WERI-Rb-1 (cell line): ENCODE measurements around the gene GPBAR1.
"Not testable (repeated sequence)": the region's sequence is repeated elsewhere in the genome, so short reads cannot be mapped to it uniquely, and the experiment has no call there.

Experiments used
- DNase-seq: peaks from one replicate; pipeline ENCODE4 v3.0.0-alpha.2; 2020
- H3K27ac ChIP-seq: fragments of 250-450 bp; sonication (Bioruptor Pico); 2 replicates; pipeline ENCODE4 v1.5.1; 2020; ENCODE audit warnings: mild to moderate bottlenecking, moderate library complexity
- H3K27me3 ChIP-seq: fragments of 250-450 bp; sonication (Bioruptor Pico); 2 replicates; pipeline ENCODE4 v1.5.1; 2021; ENCODE audit warnings: mild to moderate bottlenecking, low read depth, moderate library complexity; ENCODE audit not compliant: insufficient read depth, severe bottlenecking
- H3K36me3 ChIP-seq: fragments of 250-450 bp; sonication (Bioruptor Pico); 2 replicates; pipeline ENCODE4 v1.5.1; 2020; ENCODE audit warnings: mild to moderate bottlenecking, moderate library complexity
- H3K4me3 ChIP-seq: 2 replicates; pipeline ENCODE4 v1.5.1; 2011; ENCODE audit warnings: low read depth, mild to moderate bottlenecking, control low read depth, low read length
- H3K9me3 ChIP-seq: fragments of 250-450 bp; sonication (Bioruptor Pico); 2 replicates; pipeline ENCODE4 v1.5.1; 2021; ENCODE audit warnings: mild to moderate bottlenecking, moderate library complexity; ENCODE audit not compliant: severe bottlenecking
- TF ChIP-seq, protein P1 (sequence below): IDR thresholded peaks from 2 replicates; pipeline ENCODE4 v1.5.1; 2011; ENCODE audit warnings: low read depth, mild to moderate bottlenecking, control low read depth, inconsistent platforms, low read length

The GPBAR1 gene

DNA sequence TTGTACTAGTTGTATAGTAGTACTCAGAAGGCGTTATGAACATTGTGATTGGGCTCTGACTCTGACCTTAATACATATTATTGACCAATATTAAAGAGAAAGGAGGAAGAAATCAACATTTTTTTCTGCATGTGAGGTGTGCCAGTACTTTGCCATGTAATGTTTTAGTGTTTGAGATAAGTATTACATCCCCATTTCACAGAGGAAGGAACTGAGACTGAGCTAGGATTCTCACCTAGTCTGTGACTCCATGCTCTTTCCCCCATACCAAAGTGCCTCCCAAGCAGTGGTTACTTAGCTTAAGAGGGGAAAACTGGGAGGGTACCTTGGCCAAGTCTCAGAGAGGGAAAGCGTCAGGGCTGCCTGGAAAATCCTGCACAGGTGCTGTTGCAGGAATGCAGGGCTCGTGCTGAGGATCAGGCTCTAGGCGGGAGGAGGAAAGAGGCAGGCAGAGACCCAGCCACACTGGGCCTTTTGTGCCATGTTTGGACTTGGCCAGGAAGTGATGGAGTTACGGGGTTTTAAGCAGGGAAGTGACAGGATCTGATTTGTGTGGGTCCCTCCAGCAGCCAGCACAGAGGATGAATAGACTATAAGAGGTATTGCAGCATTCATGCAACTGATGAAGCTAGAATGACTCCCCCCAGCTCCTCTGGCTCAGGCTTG is 11.2 kb downstream of the GPBAR1 start:
- DNase-seq, result no peak
- Histone ChIP-seq H3K27ac (no peak overlapping the region), H3K4me3 (no peak overlapping the region), H3K27me3 (no peaks in the 10 kb centered on the region), H3K36me3 (peaks cover 31% of the 10 kb centered on the region), H3K9me3 (no peaks in the 10 kb centered on the region)
- TF ChIP-seq, protein P1, sequence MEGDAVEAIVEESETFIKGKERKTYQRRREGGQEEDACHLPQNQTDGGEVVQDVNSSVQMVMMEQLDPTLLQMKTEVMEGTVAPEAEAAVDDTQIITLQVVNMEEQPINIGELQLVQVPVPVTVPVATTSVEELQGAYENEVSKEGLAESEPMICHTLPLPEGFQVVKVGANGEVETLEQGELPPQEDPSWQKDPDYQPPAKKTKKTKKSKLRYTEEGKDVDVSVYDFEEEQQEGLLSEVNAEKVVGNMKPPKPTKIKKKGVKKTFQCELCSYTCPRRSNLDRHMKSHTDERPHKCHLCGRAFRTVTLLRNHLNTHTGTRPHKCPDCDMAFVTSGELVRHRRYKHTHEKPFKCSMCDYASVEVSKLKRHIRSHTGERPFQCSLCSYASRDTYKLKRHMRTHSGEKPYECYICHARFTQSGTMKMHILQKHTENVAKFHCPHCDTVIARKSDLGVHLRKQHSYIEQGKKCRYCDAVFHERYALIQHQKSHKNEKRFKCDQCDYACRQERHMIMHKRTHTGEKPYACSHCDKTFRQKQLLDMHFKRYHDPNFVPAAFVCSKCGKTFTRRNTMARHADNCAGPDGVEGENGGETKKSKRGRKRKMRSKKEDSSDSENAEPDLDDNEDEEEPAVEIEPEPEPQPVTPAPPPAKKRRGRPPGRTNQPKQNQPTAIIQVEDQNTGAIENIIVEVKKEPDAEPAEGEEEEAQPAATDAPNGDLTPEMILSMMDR, result no peak

DNA sequence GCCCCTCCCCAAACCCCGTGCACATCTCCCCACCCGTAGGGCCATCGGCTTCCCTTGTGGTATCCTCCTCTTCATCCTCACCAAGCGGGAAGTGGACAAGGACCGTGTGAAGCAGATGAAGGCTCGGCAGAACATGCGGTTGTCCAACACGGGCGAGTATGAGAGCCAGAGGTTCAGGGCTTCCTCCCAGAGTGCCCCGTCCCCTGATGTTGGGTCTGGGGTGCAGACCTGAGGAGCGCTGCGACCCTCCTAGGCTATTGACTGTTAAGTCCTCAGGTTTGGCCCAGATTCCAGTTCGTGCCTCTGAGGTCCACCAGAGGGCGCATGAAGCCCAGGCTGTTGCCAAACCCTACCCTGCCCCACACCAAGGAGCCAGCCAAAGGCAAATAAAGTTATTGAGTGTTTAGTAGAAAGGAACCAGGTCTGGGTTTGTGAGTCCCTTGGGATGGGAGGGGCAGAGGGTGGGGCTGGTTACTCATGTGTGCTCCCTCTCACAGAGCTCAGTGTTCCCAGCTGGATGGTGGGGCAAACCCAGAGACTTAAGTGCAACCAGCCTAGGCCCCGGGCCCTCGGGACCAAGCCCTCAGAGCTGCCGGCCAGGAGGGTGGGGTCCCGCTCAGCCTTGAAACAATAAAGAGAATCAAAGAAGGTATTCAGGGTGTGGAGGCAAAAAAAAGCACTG is 11.9 kb downstream of the GPBAR1 start:
- Histone ChIP-seq H3K36me3 (peaks cover 24% of the 10 kb centered on the region), H3K9me3 (no peaks in the 10 kb centered on the region), H3K27ac (no peak overlapping the region), H3K4me3 (no peak overlapping the region), H3K27me3 (no peaks in the 10 kb centered on the region)
- peak; percentile 74 for DNase-seq
- TF ChIP-seq, protein P1, result peak; percentile 87

DNA sequence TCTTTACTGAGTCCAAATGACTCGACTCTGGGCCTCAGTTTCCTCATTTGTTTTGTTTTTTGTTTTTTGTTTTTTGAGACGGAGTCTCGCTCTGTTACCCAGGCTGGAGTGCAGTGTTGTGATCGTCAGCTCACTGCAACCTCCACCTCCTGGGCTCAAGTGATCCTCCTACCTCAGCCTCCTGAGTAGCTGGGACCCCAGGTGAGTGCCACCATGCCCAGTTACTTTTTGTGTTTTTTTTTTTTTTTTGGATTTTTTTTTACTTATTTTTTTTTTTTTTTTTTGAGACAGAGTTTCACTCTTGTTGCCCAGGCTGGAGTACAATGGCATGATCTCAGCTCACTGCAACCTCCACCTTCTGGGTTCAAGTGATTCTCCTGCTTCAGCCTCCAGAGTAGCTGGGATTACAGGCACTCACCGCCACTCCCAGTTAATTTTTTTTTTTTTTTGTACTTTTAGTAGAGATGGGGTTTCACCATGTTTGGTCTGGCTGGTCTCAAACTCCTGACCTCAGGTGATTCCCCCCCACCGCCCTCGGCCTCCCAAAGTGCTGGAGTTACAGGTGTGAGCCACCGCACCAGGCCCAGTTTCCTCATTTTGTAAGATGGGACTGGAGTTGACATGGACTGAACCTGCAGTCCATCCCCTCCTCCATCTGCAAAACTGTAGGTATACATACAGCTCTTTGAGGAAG is 12.5 kb downstream of the GPBAR1 start:
- H3K27ac ChIP-seq, DNase-seq: not testable (repeated sequence)

DNA sequence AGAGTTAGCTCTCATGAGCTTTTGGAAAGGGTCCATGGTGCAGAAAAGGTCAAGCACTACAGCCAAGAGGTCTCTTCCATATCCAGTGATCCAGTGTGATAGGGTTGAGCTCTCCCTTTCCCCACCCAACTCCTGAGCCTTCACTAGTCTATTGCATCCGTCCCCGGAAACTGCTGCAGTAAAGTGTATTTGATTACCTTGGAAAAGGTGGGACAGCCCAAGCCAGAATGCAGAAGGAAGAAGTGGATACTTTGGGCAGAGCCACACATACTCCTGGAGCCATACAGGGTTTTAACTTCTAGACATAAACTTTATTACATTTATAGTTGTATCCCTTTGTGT is 13.1 kb downstream of the GPBAR1 start:
- Histone ChIP-seq H3K27me3 (no peaks in the 10 kb centered on the region), H3K9me3 (no peaks in the 10 kb centered on the region), H3K36me3 (peaks cover 20% of the 10 kb centered on the region), H3K27ac (no peak overlapping the region), H3K4me3 (no peak overlapping the region)
- no peak for DNase-seq
- TF ChIP-seq, protein P1, result no peak

More for the DNA sequence above, 12.5 kb downstream of the GPBAR1 start:
- H3K4me3 ChIP-seq, H3K27me3 ChIP-seq, H3K9me3 ChIP-seq: not testable (repeated sequence)
- H3K36me3 ChIP-seq, result peaks cover 20% of the 10 kb centered on the region

DNA sequence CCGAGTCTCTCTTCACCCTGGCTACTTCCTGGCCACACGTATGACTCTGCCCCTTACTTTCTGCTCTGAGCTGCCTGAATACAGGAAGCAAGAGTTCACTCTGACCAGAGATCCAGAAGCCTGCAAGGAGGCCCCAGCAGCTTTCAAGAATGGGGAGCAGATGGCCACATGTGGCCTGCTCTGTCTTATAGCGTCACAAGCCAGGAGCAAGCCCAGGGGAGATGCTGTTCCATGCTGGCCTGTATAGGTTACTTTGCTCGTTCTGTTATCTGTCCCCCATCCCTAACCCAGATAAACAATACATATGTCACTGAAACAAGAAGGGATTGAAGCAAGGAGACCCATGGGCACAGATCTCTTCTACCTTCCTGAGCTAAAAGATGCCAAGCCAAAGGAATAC is 13.8 kb downstream of the GPBAR1 start:
- no peak for DNase-seq
- Histone ChIP-seq H3K4me3 (no peak overlapping the region), H3K27me3 (no peaks in the 10 kb centered on the region), H3K36me3 (peaks cover 20% of the 10 kb centered on the region), H3K27ac (no peak overlapping the region), H3K9me3 (no peaks in the 10 kb centered on the region)
- TF ChIP-seq, protein P1, result no peak

DNA sequence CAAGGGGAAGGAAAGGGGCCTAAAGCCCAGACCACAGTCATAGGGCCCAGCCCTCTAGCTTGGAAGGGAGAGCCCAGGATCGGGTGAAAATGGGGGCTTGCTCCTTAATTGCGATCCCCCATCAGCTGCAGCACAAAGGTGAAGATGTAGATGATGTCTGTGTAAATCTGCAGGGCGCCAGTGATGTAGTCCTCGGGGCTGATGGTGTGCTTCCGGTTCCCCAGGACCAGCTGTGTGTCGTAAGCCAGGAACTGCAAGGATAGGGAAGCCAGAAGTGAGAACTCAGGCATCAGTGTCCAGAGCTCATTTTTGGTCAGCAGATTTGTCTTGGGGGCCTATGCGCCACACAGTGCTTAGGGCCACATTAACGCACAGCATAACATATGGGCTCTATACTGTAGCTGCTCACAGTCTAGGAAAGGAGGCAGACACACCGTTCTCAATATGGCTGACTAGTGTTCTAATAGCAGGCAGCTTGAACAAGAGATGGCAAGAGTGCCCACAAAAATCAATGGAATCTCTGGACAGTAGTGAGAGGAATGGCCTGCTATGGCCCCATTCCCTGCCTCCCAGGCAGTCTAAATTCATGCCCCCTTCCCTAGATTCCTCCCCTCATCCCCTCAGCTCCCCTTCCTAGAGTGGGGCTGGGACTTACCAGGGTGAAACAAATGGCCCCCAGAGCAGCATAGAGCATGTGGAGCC is 14.7 kb downstream of the GPBAR1 start:
- Histone ChIP-seq H3K9me3 (no peaks in the 10 kb centered on the region), H3K36me3 (peaks cover 20% of the 10 kb centered on the region)
- no peak for DNase-seq

More for the DNA sequence above, 14.7 kb downstream of the GPBAR1 start:
- Histone ChIP-seq H3K4me3 (no peak overlapping the region), H3K27me3 (no peaks in the 10 kb centered on the region), H3K27ac (no peak overlapping the region)
- TF ChIP-seq, protein P1, result no peak
